Ureter (tissue), 1 donor: ENCODE measurements around the gene GCNT2. TPM values are rescaled to one million over a fixed set of nuclear protein-coding genes. Genes with fewer than 3 reads are reported as not detected.
"Not testable (repeated sequence)": the region's sequence is repeated elsewhere in the genome, so short reads cannot be mapped to it uniquely, and the experiment has no call there.

Source experiments
- DNase-seq: peaks from one replicate; pipeline ENCODE4 v3.0.0-alpha.2; 2020; ENCODE audit warnings: low spot score
- total RNA-seq: library from RNA; stranded (reverse); gene quantifications from one replicate; pipeline ENCODE4 v1.2.4, GENCODE V29; 2023
- donor health status: DM: yes; HTN: yes; CAD: no.

The GCNT2 gene
- total RNA-seq, 1 donor from 2014 or later: 3.1 TPM

- DNase-seq: not testable (repeated sequence)
Observed at GRCh38 chr6:10660431-10661191, 139.5 kb downstream of the GCNT2 start.

- DNase-seq: no peak
Observed at GRCh38 chr6:10662207-10662606, 141.1 kb downstream of the GCNT2 start.

GRCh38 chr6:10662742-10663141 is 141.6 kb downstream of the GCNT2 start:
- no peak for DNase-seq

- DNase-seq: not testable (repeated sequence)
Observed at GRCh38 chr6:10665595-10665994, 144.4 kb downstream of the GCNT2 start.

- no peak for DNase-seq
Observed at GRCh38 chr6:10668126-10668917, 147.2 kb downstream of the GCNT2 start.

- no peak for DNase-seq
Observed at GRCh38 chr6:10676403-10676802, 155.3 kb downstream of the GCNT2 start.

GRCh38 chr6:10678456-10678855 is 157.3 kb downstream of the GCNT2 start:
- no peak for DNase-seq

Other genes starting within 250 kb of the GCNT2 start
- gene TFAP2A, start 106.3 kb upstream of the GCNT2 start, total RNA-seq: 45.2 TPM
- gene C6orf52, start 173.3 kb downstream of the GCNT2 start, total RNA-seq: 1.8 TPM
- gene PAK1IP1, start 173.6 kb downstream of the GCNT2 start, total RNA-seq: 14.5 TPM
- 85.5 TPM for gene TMEM14C, start 201.7 kb downstream of the GCNT2 start, total RNA-seq
- 83.3 TPM for gene TMEM14B, start 226.5 kb downstream of the GCNT2 start, total RNA-seq